SK-N-SH (cell line): ENCODE results near the gene PAPOLA. TPM values are rescaled to one million over a fixed set of nuclear protein-coding genes. Genes with fewer than 3 reads are reported as not detected.

Experiments used
- CTCF ChIA-PET: fragments of 300-600, 350-600 bp; formaldehyde crosslinking; extraction: SDS; loops from one replicate; lab custom pipeline; 2021; lab: Yijun Ruan, JAX
- POLR2A ChIA-PET: fragments of 350-600 bp; sonication (Branson Sonifier 250); formaldehyde crosslinking; extraction: SDS; loops from one replicate; lab custom pipeline; 2020; ENCODE audit warnings: antibody characterized with exemption, inconsistent platforms; lab: Yijun Ruan, JAX
- DNase-seq: peaks from one replicate; pipeline ENCODE4 v3.0.0; 2012
- H2AFZ ChIP-seq: fragments of 200-600 bp; sonication (generic); 2 replicates; pipeline ENCODE4 v1.8.1; 2016; ENCODE audit warnings: antibody characterized with exemption, mild to moderate bottlenecking, low read depth
- H3F3A ChIP-seq: fragments of 200-600 bp; sonication (generic); replicated peaks from 2 replicates; pipeline ENCODE3; 2016; ENCODE audit warnings: antibody characterized with exemption, mild to moderate bottlenecking; ENCODE audit not compliant: insufficient read depth
- H3K27ac ChIP-seq, 2 experiments: fragments of 200-500 bp in 1 of 2; fragments of 200-600 bp in 1 of 2; sonication (Bioruptor generic) in 1 of 2; sonication (generic), shearing (Covaris generic) in 1 of 2; 2 replicates each; pipeline versions ENCODE4 v1.5.1 to v1.6.1; 2014 to 2016; ENCODE audit warnings: low read depth in 2 of 2, inconsistent platforms in 1 of 2, low read length in 1 of 2, mild to moderate bottlenecking in 1 of 2, mixed read lengths in 1 of 2
- H3K27me3 ChIP-seq: fragments of 200-600 bp; sonication (generic), shearing (Covaris generic); 2 replicates; pipeline ENCODE4 v1.6.1; 2016; ENCODE audit warnings: mixed run types; ENCODE audit not compliant: insufficient read depth
- H3K36me3 ChIP-seq, 2 experiments: fragments of 200-500 bp in 1 of 2; fragments of 200-600 bp in 1 of 2; sonication (Bioruptor generic) in 1 of 2; sonication (generic) in 1 of 2; replicated peaks in 1 of 2; 2 replicates each; pipeline versions ENCODE3 to v1.5.1; 2014 to 2016; ENCODE audit warnings: low read length in 1 of 2, mild to moderate bottlenecking in 1 of 2; ENCODE audit not compliant: insufficient read depth in 2 of 2, control insufficient read depth in 1 of 2
- H3K4me1 ChIP-seq, 2 experiments: fragments of 200-500 bp in 1 of 2; fragments of 200-600 bp in 1 of 2; sonication (Bioruptor generic) in 1 of 2; sonication (generic), shearing (Covaris generic) in 1 of 2; 2 replicates each; pipeline versions ENCODE4 v1.5.1 to v1.6.1; 2014 to 2016; ENCODE audit warnings: low read depth in 1 of 2, low read length in 1 of 2, mixed run types in 1 of 2; ENCODE audit not compliant: insufficient read depth in 2 of 2, control insufficient read depth in 1 of 2
- H3K4me2 ChIP-seq: fragments of 200-600 bp; sonication (generic), shearing (Covaris generic); 2 replicates; pipeline ENCODE4 v1.6.1; 2017; ENCODE audit warnings: mixed run types
- H3K4me3 ChIP-seq, 2 experiments: fragments of 200-500 bp in 1 of 2; fragments of 200-600 bp in 1 of 2; sonication (Bioruptor generic) in 1 of 2; sonication (generic), shearing (Covaris generic) in 1 of 2; 2 replicates each; pipeline versions ENCODE4 v1.5.1 to v1.8.1; 2014 to 2016; ENCODE audit warnings: low read depth in 2 of 2, inconsistent platforms in 1 of 2, low read length in 1 of 2, mild to moderate bottlenecking in 1 of 2, mixed read lengths in 1 of 2, moderate library complexity in 1 of 2
- H3K79me2 ChIP-seq: fragments of 200-600 bp; sonication (generic); 2 replicates; pipeline ENCODE4 v1.8.1; 2017; ENCODE audit warnings: mild to moderate bottlenecking; ENCODE audit not compliant: insufficient read depth
- H3K9ac ChIP-seq: fragments of 200-600 bp; sonication (generic); 2 replicates; pipeline ENCODE4 v1.6.1; 2017; ENCODE audit warnings: mixed run types
- H3K9me2 ChIP-seq: fragments of 200-600 bp; sonication (generic); 2 replicates; pipeline ENCODE4 v1.6.1; 2017; ENCODE audit warnings: mixed run types
- H3K9me3 ChIP-seq: fragments of 200-600 bp; sonication (generic); 2 replicates; pipeline ENCODE4 v1.6.1; 2017; ENCODE audit warnings: mixed run types, mild to moderate bottlenecking, moderate library complexity
- H4K20me1 ChIP-seq: fragments of 200-600 bp; sonication (generic); 2 replicates; pipeline ENCODE4 v1.6.1; 2017; ENCODE audit warnings: mild to moderate bottlenecking, mixed run types; ENCODE audit not compliant: insufficient read depth
- CHD2 ChIP-seq: fragments of 150-350 bp; IDR thresholded peaks from 2 replicates; pipeline ENCODE4 v1.6.1; 2018; ENCODE audit warnings: low read length; ENCODE audit not compliant: partially characterized antibody
- FOXJ3 ChIP-seq: sonication (generic); formaldehyde crosslinking; IDR thresholded peaks from 2 replicates; pipeline ENCODE4 v1.5.1; 2020; ENCODE audit warnings: mild to moderate bottlenecking, missing genetic modification reagents
- FOXM1 ChIP-seq: IDR thresholded peaks from 2 replicates; pipeline ENCODE4 v1.4.0; 2012; ENCODE audit warnings: low read depth, mild to moderate bottlenecking
- JUND ChIP-seq: IDR thresholded peaks from 2 replicates; pipeline ENCODE4 v1.4.0; 2012
- MEF2A ChIP-seq: IDR thresholded peaks from 2 replicates; pipeline ENCODE4 v1.4.0; 2012; ENCODE audit warnings: low read depth, borderline replicate concordance
- NRF1 ChIP-seq: IDR thresholded peaks from 2 replicates; pipeline ENCODE4 v1.6.1; 2012; ENCODE audit warnings: low read depth, mild to moderate bottlenecking, low read length
- RAD21 ChIP-seq: IDR thresholded peaks from 2 replicates; pipeline ENCODE4 v1.6.1; 2012; ENCODE audit warnings: mild to moderate bottlenecking, low read length
- RCOR1 ChIP-seq: fragments of 150-350 bp; IDR thresholded peaks from 2 replicates; pipeline ENCODE4 v1.6.1; 2017; ENCODE audit warnings: antibody characterized with exemption, low read length
- RXRA ChIP-seq: IDR thresholded peaks from 2 replicates; pipeline ENCODE4 v1.4.0; 2012; ENCODE audit warnings: low read depth, mild to moderate bottlenecking, borderline replicate concordance
- SMC3 ChIP-seq: IDR thresholded peaks from 2 replicates; pipeline ENCODE4 v1.6.1; 2012; ENCODE audit warnings: low read depth, low read length, improper control_type of control experiment
- YY1 ChIP-seq: IDR thresholded peaks from 2 replicates; pipeline ENCODE4 v1.4.0; 2012; ENCODE audit warnings: low read depth, mild to moderate bottlenecking
- WGBS: methylation state at CpG from one replicate; pipeline ENCODE4 v1.1.6; 2017; ENCODE audit warnings: low lambda C conversion rate; 5-methylcytosine and 5-hydroxymethylcytosine counted together
- polyA plus RNA-seq, 3 experiments: library from polyadenylated mRNA; depleted of rRNA; stranded (reverse); fragments of >200 nt; gene quantifications; 2 replicates each; pipeline ENCODE4 v1.2.3, GENCODE V29; 2012
- TF ChIP-seq, protein P1 (sequence below): IDR thresholded peaks from 2 replicates; pipeline ENCODE4 v1.4.0; 2012; ENCODE audit warnings: low read depth, borderline replicate concordance
- TF ChIP-seq, protein P2 (sequence below): IDR thresholded peaks from 2 replicates; pipeline ENCODE4 v1.6.1; 2012; ENCODE audit warnings: mild to moderate bottlenecking, low read depth, low read length, moderate library complexity
- TF ChIP-seq, protein P3 (sequence below): IDR thresholded peaks from 2 replicates; pipeline ENCODE4; 2012
- TF ChIP-seq, protein P4 (sequence below): IDR thresholded peaks from 2 replicates; pipeline ENCODE4 v1.4.0; 2012; ENCODE audit warnings: low read depth

The PAPOLA gene
- polyA plus RNA-seq, 1 of the 3 experiments (the other 2 are of a cell fraction): 53.7 TPM

DNA sequence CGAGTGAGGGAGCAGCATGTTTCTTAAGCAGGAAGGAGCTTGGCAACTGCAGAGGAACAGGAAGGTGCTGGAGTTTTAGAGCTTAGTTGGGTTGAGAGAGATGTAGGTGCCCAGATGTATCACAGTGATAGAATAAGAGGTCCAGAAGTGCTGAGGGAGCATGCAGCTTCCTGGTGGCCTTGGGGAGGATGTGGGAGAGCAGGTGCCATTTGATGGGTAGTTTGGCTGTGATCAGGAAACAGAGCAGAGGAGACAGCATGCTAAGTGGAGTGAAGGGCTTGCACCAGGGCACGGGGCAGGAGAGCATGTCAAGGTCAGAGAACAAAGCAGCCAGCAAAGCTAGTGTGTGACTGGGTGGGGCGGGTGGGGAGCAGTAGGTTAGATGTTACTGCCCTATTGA, 74.8 kb downstream of the PAPOLA start:
- CTCF ChIA-PET: interaction anchor here (1.1 to 11.6 kb wide), 5 partner anchors 9 to 276 kb away, joined by 3 to 170 read pairs (median 6); no protein-coding TSS in a partner anchor
- POLR2A ChIA-PET: no interaction called here
- 93% methylated on average over 3 of the region's 3 CpGs for WGBS

DNA sequence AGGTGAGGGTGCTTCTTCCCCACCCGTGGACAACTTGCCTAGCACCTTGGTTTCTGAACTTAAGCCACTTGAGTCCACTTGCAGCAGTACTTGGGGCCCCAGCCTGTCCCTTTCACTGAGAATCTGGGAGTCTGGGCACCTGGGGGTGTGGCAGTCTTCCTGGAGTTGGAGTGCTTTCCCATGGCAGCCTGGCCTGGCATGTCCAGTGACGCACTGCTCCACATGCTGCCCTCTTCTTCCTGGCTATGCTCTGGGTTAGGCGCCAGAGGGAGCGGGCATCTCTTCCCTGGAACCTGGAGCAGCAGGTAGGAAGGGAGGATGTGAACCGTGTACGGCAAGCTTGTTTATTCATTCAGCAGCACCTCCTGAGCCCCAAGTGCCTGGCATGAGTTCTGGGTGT, 76.4 kb downstream of the PAPOLA start:
- no peak for DNase-seq
- no peak overlapping the region for H3K27ac ChIP-seq
- H2AFZ ChIP-seq: no peak overlapping the region
- no peaks in the 10 kb centered on the region for H3K9me3 ChIP-seq
- TF ChIP-seq, protein P1, sequence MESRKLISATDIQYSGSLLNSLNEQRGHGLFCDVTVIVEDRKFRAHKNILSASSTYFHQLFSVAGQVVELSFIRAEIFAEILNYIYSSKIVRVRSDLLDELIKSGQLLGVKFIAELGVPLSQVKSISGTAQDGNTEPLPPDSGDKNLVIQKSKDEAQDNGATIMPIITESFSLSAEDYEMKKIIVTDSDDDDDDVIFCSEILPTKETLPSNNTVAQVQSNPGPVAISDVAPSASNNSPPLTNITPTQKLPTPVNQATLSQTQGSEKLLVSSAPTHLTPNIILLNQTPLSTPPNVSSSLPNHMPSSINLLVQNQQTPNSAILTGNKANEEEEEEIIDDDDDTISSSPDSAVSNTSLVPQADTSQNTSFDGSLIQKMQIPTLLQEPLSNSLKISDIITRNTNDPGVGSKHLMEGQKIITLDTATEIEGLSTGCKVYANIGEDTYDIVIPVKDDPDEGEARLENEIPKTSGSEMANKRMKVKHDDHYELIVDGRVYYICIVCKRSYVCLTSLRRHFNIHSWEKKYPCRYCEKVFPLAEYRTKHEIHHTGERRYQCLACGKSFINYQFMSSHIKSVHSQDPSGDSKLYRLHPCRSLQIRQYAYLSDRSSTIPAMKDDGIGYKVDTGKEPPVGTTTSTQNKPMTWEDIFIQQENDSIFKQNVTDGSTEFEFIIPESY: no peak
- TF ChIP-seq MEF2A (no peak), CHD2 (no peak), RXRA (no peak), NRF1 (no peak), FOXJ3 (CRISPR knock-in tag) (no peak), YY1 (no peak), SMC3 (no peak), FOXM1 (no peak), RCOR1 (no peak), RAD21 (no peak)
- TF ChIP-seq, protein P2, sequence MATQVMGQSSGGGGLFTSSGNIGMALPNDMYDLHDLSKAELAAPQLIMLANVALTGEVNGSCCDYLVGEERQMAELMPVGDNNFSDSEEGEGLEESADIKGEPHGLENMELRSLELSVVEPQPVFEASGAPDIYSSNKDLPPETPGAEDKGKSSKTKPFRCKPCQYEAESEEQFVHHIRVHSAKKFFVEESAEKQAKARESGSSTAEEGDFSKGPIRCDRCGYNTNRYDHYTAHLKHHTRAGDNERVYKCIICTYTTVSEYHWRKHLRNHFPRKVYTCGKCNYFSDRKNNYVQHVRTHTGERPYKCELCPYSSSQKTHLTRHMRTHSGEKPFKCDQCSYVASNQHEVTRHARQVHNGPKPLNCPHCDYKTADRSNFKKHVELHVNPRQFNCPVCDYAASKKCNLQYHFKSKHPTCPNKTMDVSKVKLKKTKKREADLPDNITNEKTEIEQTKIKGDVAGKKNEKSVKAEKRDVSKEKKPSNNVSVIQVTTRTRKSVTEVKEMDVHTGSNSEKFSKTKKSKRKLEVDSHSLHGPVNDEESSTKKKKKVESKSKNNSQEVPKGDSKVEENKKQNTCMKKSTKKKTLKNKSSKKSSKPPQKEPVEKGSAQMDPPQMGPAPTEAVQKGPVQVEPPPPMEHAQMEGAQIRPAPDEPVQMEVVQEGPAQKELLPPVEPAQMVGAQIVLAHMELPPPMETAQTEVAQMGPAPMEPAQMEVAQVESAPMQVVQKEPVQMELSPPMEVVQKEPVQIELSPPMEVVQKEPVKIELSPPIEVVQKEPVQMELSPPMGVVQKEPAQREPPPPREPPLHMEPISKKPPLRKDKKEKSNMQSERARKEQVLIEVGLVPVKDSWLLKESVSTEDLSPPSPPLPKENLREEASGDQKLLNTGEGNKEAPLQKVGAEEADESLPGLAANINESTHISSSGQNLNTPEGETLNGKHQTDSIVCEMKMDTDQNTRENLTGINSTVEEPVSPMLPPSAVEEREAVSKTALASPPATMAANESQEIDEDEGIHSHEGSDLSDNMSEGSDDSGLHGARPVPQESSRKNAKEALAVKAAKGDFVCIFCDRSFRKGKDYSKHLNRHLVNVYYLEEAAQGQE: no peak
- TF ChIP-seq, protein P3, sequence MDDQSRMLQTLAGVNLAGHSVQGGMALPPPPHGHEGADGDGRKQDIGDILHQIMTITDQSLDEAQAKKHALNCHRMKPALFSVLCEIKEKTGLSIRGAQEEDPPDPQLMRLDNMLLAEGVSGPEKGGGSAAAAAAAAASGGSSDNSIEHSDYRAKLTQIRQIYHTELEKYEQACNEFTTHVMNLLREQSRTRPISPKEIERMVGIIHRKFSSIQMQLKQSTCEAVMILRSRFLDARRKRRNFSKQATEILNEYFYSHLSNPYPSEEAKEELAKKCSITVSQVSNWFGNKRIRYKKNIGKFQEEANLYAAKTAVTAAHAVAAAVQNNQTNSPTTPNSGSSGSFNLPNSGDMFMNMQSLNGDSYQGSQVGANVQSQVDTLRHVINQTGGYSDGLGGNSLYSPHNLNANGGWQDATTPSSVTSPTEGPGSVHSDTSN: no peak
- TF ChIP-seq, all 33 proteins: peak for 0
- Histone ChIP-seq H3K27me3 (no peaks in the 10 kb centered on the region), H3K9ac (no peak overlapping the region), H3K4me2 (no peak overlapping the region), H3K9me2 (no peaks in the 10 kb centered on the region), H3K4me3 (no peak overlapping the region), H3K36me3 (no peaks in the 10 kb centered on the region), H4K20me1 (no peaks in the 10 kb centered on the region), H3K79me2 (no peaks in the 10 kb centered on the region), H3F3A (no peaks in the 10 kb centered on the region), H3K4me1 (peaks cover 16 to 17% of the 10 kb centered on the region in 2 experiments; a peak in 3 of 4 replicates)
- CTCF ChIA-PET: interaction anchor here (0.8 to 11.6 kb wide), 3 partner anchors 13 to 166 kb away, joined by 3 to 170 read pairs (median 118); no protein-coding TSS in a partner anchor
- WGBS: 95% methylated on average over 5 of the region's 6 CpGs
- POLR2A ChIA-PET: no interaction called here

More for the DNA sequence above, 74.8 kb downstream of the PAPOLA start:
- no peak for TF ChIP-seq JUND
- TF ChIP-seq, protein P4, sequence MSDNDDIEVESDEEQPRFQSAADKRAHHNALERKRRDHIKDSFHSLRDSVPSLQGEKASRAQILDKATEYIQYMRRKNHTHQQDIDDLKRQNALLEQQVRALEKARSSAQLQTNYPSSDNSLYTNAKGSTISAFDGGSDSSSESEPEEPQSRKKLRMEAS: no peak
- Histone ChIP-seq H3K27ac (no peak overlapping the region), H3K4me3 (no peak overlapping the region), H3K4me1 (peaks cover 16 to 17% of the 10 kb centered on the region in 2 experiments; a peak in 3 of 4 replicates), H3K9me2 (no peaks in the 10 kb centered on the region), H3K9ac (no peak overlapping the region), H3K4me2 (no peak overlapping the region), H3K36me3 (peaks cover under 1 to 10% of the 10 kb centered on the region in 2 experiments), H3F3A (no peaks in the 10 kb centered on the region), H3K79me2 (no peaks in the 10 kb centered on the region), H4K20me1 (no peaks in the 10 kb centered on the region), H3K9me3 (no peaks in the 10 kb centered on the region), H2AFZ (no peak overlapping the region), H3K27me3 (no peaks in the 10 kb centered on the region)
- no peak for DNase-seq
